OCI-LY1 (cell line): ENCODE results near the gene SLC2A13.

ENCODE experiments used
- H2AFZ ChIP-seq: fragments of 200-600 bp; sonication (generic), shearing (Covaris generic); 2 replicates; pipeline ENCODE4 v1.6.0; 2014; ENCODE audit warnings: antibody characterized with exemption, mild to moderate bottlenecking, low read length
- H3F3A ChIP-seq: fragments of 200-600 bp; sonication (generic), shearing (Covaris generic); 2 replicates; pipeline ENCODE4 v1.6.0; 2014; ENCODE audit warnings: mild to moderate bottlenecking, antibody characterized with exemption, low read length, moderate library complexity; ENCODE audit not compliant: insufficient read depth
- H3K27ac ChIP-seq: fragments of 200-600 bp; sonication (generic); 2 replicates; pipeline ENCODE4 v1.5.1; 2014; ENCODE audit warnings: low read length, mixed run types, mild to moderate bottlenecking, low read depth; ENCODE audit not compliant: poor library complexity, severe bottlenecking
- H3K27me3 ChIP-seq: fragments of 200-600 bp; sonication (generic); 2 replicates; pipeline ENCODE4 v1.6.0; 2014; ENCODE audit warnings: antibody characterized with exemption, mild to moderate bottlenecking, low read length, moderate library complexity; ENCODE audit not compliant: insufficient read depth
- H3K36me3 ChIP-seq: fragments of 200-600 bp; sonication (generic); 2 replicates; pipeline ENCODE4 v1.6.1; 2014; ENCODE audit warnings: mild to moderate bottlenecking, antibody characterized with exemption, low read length, moderate library complexity, mixed read lengths; ENCODE audit not compliant: insufficient read depth
- H3K4me1 ChIP-seq: fragments of 200-600 bp; sonication (generic); 2 replicates; pipeline ENCODE4 v1.5.1; 2014; ENCODE audit warnings: mild to moderate bottlenecking, low read length, moderate library complexity; ENCODE audit not compliant: insufficient read depth, severe bottlenecking
- H3K4me2 ChIP-seq: fragments of 200-600 bp; sonication (generic), shearing (Covaris generic); 2 replicates; pipeline ENCODE4 v1.6.1; 2014; ENCODE audit warnings: low read length
- H3K4me3 ChIP-seq: fragments of 200-600 bp; sonication (generic); 2 replicates; pipeline ENCODE4 v1.5.1; 2014; ENCODE audit warnings: low read length, low read depth, mild to moderate bottlenecking, mixed read lengths; ENCODE audit not compliant: poor library complexity, severe bottlenecking
- H3K79me2 ChIP-seq: fragments of 200-600 bp; shearing (Covaris generic); 2 replicates; pipeline ENCODE4 v1.6.1; 2016; ENCODE audit warnings: mixed run types, low read length, mixed read lengths; ENCODE audit not compliant: insufficient read depth
- H3K9ac ChIP-seq: fragments of 200-600 bp; sonication (generic), shearing (Covaris generic); 2 replicates; pipeline ENCODE4 v1.6.1; 2014; ENCODE audit warnings: mild to moderate bottlenecking, low read length, mixed read lengths
- H3K9me2 ChIP-seq: fragments of 200-600 bp; sonication (generic), shearing (Covaris generic); 2 replicates; pipeline ENCODE4 v1.6.1; 2014; ENCODE audit warnings: low read depth, mild to moderate bottlenecking, low read length, mixed read lengths
- H3K9me3 ChIP-seq: fragments of 200-600 bp; shearing (Covaris generic); 2 replicates; pipeline ENCODE4 v1.6.1; 2014; ENCODE audit warnings: low read length, mixed read lengths
- H4K20me1 ChIP-seq: fragments of 200-600 bp; sonication (generic), shearing (Covaris generic); 2 replicates; pipeline ENCODE4 v1.6.0; 2016; ENCODE audit warnings: mild to moderate bottlenecking, low read length; ENCODE audit not compliant: insufficient read depth
- CTCF ChIP-seq: fragments of 200-600 bp; sonication (generic), shearing (Covaris generic); IDR thresholded peaks from 2 replicates; pipeline ENCODE4 v1.5.1; 2017; ENCODE audit warnings: mild to moderate bottlenecking, antibody characterized with exemption, low read length, moderate library complexity, mixed read lengths
- EZH2 ChIP-seq: fragments of 200-600 bp; sonication (generic), shearing (Covaris generic); IDR thresholded peaks from 2 replicates; pipeline ENCODE4 v1.8.0; 2017; ENCODE audit warnings: borderline replicate concordance, mixed run types, mild to moderate bottlenecking, antibody characterized with exemption, low read length, moderate library complexity, mixed read lengths

SLC2A13 gene

GRCh38 chr12:40106655-40107054, 774 bp upstream of the SLC2A13 start:
- Histone ChIP-seq H4K20me1 (no peaks in the 10 kb centered on the region), H3K27ac (peak overlapping the region; percentile 42), H3K9me3 (no peaks in the 10 kb centered on the region), H3K27me3 (no peaks in the 10 kb centered on the region), H2AFZ (peak overlapping the region; percentile 85), H3K36me3 (no peaks in the 10 kb centered on the region), H3K79me2 (0 out of 2 replicates have a peak, but pooled peaks cover 4% of the 10 kb centered on the region), H3F3A (peaks cover 4% of the 10 kb centered on the region; the same call in 1 of the 2 replicates), H3K9me2 (no peaks in the 10 kb centered on the region), H3K4me1 (peaks cover 58% of the 10 kb centered on the region), H3K4me2 (peak overlapping the region; percentile 68), H3K4me3 (peak overlapping the region; percentile 92), H3K9ac (peak overlapping the region; percentile 17; the same call in 1 of the 2 replicates)
- no peak for TF ChIP-seq EZH2
- TF ChIP-seq CTCF, result no peak

DNA sequence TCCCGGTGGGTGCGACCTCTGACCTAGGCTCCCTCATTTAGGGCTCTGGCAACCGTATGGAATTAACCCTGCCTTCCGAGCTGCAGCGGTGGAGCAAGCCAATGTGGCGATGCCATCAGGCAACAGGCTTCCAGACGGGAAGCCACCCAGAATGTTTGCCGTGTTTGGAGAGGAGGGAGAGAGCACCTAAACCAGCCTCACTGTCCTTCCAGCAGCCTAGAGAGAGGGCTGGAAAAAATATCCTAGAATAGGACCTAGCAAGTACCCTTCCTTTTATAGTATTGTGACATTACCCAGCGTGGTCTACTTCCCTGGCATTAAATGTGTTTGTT, 287 bp upstream of the SLC2A13 start:
- H3F3A ChIP-seq, result peaks cover 4% of the 10 kb centered on the region; the same call in 1 of the 2 replicates
- peaks cover 58% of the 10 kb centered on the region for H3K4me1 ChIP-seq
- H3K27ac ChIP-seq, result peak overlapping the region; percentile 42
- peak overlapping the region; percentile 17; the same call in 1 of the 2 replicates for H3K9ac ChIP-seq
- no peaks in the 10 kb centered on the region for H3K36me3 ChIP-seq
- no peaks in the 10 kb centered on the region for H3K27me3 ChIP-seq
- peak overlapping the region; percentile 92 for H3K4me3 ChIP-seq
- 0 out of 2 replicates have a peak, but pooled peaks cover 4% of the 10 kb centered on the region for H3K79me2 ChIP-seq
- H3K4me2 ChIP-seq, result peak overlapping the region; percentile 68
- H3K9me3 ChIP-seq, result no peaks in the 10 kb centered on the region
- no peaks in the 10 kb centered on the region for H4K20me1 ChIP-seq
- TF ChIP-seq EZH2 (no peak), CTCF (no peak)
- H2AFZ ChIP-seq, result peak overlapping the region; percentile 85; the same call in 1 of the 2 replicates
- no peaks in the 10 kb centered on the region for H3K9me2 ChIP-seq

DNA sequence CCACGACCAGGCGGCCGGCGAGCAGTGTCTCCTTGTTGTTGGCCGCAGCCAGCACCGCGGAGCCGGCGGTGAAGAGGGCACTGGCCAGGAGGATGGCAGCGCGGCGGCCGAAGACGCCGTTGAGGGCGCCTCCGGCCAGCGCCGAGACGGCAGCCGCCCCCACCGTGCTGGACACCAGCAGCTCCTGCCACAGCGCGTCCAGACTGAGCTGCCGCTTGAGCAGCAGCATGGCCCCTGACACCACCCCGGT, 691 bp downstream of the SLC2A13 start:
- Histone ChIP-seq H3F3A (peaks cover 4% of the 10 kb centered on the region; the same call in 1 of the 2 replicates), H3K9me2 (no peaks in the 10 kb centered on the region), H3K79me2 (0 out of 2 replicates have a peak, but pooled peaks cover 4% of the 10 kb centered on the region), H3K27ac (no peak overlapping the region), H4K20me1 (no peaks in the 10 kb centered on the region), H3K4me1 (peaks cover 58% of the 10 kb centered on the region), H3K9ac (peak overlapping the region; percentile 93), H3K4me3 (peak overlapping the region; percentile 92), H3K9me3 (no peaks in the 10 kb centered on the region), H3K4me2 (peak overlapping the region; percentile 68), H3K36me3 (no peaks in the 10 kb centered on the region), H3K27me3 (no peaks in the 10 kb centered on the region), H2AFZ (no peak overlapping the region)
- TF ChIP-seq CTCF (no peak), EZH2 (no peak)
